Superior temporal gyrus (tissue), 1 donor: ENCODE results near the gene PDGFD.

Experiments used
- DNase-seq: peaks from one replicate; pipeline ENCODE4 v3.0.0-alpha.2; 2016; ENCODE audit errors: extremely low spot score

PDGFD gene

GRCh38 chr11:103958475-103959215 lies 205.3 kb downstream of the PDGFD start:
- DNase-seq, result no peak

DNA sequence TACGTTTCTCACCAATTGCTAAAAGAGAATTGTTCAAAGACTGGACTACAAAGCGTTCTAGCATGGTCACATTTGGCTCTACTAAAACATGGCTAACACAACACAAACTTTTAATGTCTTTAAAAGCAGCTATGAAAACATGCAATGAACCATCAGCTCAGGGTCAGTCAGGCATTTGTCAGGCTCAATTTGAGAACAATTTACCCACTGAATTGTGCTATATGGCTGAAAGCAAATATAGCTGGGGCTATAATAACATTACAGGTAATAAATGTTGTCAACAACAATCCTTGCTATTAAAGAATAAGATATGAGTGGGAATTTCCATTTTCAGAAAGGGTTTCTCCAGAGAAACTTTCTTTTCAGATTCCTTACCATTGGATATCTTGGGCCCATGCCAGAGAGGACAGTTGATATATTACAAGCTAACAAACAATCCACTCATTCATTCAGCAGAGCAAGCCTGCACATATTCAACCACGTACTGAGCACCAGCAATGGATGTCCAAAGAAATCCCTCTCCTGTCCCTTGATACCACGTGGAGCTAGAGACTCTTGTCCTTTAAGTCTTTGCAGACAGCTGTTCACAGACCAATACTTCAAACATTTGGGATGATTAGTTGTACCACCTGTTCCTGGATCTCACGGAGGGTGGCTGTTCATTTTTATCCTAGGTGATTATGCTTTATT lies 210.0 kb downstream of the PDGFD start:
- DNase-seq, result no peak

- no peak for DNase-seq
Observed at GRCh38 chr11:103949781-103950180, 214.2 kb downstream of the PDGFD start.

GRCh38 chr11:103948187-103948763 lies 215.7 kb downstream of the PDGFD start:
- no peak for DNase-seq

DNA sequence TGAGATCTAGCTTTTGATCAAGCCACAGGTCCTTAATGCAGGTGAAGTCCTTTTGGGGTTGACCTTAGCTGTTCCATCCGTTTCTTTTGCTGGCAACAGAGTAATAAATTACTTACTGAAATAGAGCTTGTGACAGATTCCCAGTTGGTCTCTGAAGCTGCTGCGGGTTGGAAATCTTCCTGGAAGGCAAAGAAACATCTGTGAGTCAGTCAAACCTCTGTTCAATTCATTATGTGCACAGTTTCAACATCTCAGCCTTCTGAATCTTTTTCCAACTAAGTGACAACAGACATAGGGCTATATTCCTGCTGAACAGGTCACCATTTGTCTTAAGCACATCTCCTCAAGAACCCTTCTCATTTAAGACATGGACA lies 216.4 kb downstream of the PDGFD start:
- no peak for DNase-seq

GRCh38 chr11:103946793-103947545 lies 217.0 kb downstream of the PDGFD start:
- DNase-seq, result no peak

DNA sequence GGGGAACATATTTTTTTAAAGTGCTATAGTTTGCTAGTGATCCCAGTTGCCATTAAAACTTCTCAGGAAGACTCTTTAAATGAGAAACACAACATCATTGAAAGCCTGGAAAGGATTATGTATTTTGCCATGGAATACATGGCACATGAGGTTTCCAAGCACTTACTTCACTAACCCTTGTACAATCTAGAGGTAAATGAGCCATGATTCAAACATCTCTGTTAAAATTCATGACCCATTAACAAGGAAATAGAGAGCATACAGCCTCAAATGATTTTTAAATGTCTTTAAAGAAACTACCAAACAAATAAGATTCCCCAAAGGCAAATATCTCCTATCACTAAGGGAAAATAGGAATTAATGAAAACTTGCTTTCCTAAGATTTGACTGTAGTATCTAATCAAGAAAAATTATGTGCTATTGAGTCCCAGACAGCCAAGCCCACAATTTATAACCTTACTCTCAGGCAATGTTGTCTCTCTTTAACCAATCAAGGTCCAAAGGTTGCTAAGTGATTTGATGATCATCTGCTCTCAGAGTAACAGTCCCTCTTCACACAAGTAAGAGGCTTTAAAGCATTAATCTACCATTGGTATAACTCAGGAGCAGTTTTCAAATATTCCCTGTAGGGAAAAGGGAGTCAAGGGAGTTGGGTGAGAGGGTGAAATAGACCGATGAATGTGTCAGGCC lies 219.6 kb downstream of the PDGFD start:
- no peak for DNase-seq

DNA sequence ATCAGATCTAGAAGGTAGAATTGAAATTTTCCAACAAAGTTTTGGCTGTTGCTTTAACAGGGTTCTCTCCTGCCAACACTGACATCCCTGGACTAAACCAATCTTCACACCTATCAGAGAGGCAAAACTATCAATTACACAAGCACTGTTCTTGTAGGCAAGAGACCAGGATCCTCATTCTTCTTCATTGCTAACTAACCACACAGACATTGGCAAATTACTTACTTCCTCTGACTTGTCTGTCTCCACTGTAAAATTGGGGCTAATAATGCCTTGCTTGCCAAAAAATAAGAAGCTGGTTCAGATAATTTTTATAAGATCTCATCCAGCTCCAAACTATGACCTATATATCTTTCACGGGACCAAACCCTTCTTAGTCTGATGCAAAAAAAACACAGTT lies 221.3 kb downstream of the PDGFD start:
- no peak for DNase-seq

DNA sequence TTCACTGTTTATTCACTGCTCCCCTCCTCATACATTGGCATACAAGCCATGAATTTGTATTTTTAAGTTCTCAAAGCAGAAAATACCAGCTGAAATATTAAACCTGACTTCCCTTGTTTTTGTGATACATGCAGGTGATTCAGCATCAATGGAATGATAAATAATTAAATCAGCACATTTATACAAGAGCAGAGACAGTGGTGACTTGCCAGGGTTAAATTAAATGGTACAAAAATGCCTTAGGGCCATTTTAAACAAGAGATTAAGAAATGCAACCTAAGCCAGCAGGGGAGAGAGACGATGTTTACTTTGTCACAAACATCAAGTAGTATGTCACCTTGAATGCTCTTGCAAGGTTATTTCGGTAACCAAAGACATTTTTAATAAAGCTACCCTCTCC lies 223.4 kb downstream of the PDGFD start:
- no peak for DNase-seq

GRCh38 chr11:103939694-103940093 lies 224.3 kb downstream of the PDGFD start:
- no peak for DNase-seq

GRCh38 chr11:103936059-103936458 lies 227.9 kb downstream of the PDGFD start:
- no peak for DNase-seq

DNA sequence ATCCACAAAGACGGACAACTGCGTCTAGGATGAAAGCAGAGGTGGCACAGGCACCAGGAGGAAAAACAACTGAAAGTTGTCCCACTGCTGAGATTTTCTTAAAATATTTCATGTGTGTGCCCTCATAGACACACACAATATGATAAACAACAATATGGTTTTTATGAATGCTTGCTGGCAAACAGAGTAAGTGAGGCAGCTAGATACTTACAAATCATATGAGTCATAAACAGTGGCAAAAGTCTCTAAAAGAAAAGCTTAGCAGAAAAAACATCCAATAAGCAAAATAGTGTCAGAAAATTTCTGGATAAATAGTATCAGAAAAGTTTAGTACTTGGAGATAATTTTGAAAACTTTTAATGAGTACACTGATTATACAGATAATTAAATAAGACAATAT lies 228.7 kb downstream of the PDGFD start:
- no peak for DNase-seq

- DNase-seq, result no peak
Observed at GRCh38 chr11:103929170-103929903, 234.6 kb downstream of the PDGFD start.

GRCh38 chr11:103928802-103929161 lies 235.2 kb downstream of the PDGFD start:
- no peak for DNase-seq

- DNase-seq, result no peak
Observed at GRCh38 chr11:103928040-103928801, 235.7 kb downstream of the PDGFD start.

DNA sequence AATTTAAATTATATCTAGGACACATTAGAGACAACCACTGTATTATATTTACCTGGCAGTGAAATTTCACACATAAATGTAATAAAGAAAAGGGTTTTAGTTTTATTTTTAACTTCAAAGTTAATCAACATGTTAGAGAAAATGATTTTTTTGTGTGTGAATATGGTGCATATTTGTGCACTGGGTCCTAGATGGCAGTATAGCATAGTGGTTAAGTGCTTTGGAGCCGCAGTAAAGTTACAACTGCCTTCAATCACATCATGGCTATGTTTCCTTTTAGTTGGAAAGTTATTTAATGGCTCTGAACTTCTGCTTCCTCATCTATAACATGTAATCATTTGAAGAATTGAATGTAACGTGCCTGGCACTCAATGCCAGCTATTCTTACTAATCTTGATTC lies 236.4 kb downstream of the PDGFD start:
- DNase-seq, result no peak

- no peak for DNase-seq
Observed at GRCh38 chr11:103926990-103927389, 237.0 kb downstream of the PDGFD start.

- no peak for DNase-seq
Observed at GRCh38 chr11:103924166-103925013, 239.6 kb downstream of the PDGFD start.

- no peak for DNase-seq
Observed at GRCh38 chr11:103923451-103923931, 240.5 kb downstream of the PDGFD start.
